Suprapubic skin (tissue), 4 donors: Measurements from ENCODE around the gene CNOT3.

Experiments
- POLR2A ChIP-seq, 2 donors: fragments of 450-650 bp; IDR thresholded peaks; one replicate each; pipeline ENCODE4 v1.6.1; 2017; ENCODE audit warnings: antibody characterized with exemption in 2 of 2, mild to moderate bottlenecking in 2 of 2, moderate library complexity in 2 of 2
- POLR2AphosphoS5 ChIP-seq, 3 donors: sonication (generic); formaldehyde crosslinking; IDR thresholded peaks; one replicate each; pipeline ENCODE4 v1.6.1; 2017; ENCODE audit warnings: antibody characterized with exemption in 3 of 3
- TF ChIP-seq, protein P1 (sequence below), 2 donors: fragments of 200-600 bp in 1 of 2; fragments of 450-650 bp in 1 of 2; sonication (generic) in 1 of 2; IDR thresholded peaks; one replicate each; pipeline ENCODE4 v1.5.1; 2016 to 2019; ENCODE audit warnings: antibody characterized with exemption in 2 of 2, mild to moderate bottlenecking in 1 of 2, moderate library complexity in 1 of 2

DNA sequence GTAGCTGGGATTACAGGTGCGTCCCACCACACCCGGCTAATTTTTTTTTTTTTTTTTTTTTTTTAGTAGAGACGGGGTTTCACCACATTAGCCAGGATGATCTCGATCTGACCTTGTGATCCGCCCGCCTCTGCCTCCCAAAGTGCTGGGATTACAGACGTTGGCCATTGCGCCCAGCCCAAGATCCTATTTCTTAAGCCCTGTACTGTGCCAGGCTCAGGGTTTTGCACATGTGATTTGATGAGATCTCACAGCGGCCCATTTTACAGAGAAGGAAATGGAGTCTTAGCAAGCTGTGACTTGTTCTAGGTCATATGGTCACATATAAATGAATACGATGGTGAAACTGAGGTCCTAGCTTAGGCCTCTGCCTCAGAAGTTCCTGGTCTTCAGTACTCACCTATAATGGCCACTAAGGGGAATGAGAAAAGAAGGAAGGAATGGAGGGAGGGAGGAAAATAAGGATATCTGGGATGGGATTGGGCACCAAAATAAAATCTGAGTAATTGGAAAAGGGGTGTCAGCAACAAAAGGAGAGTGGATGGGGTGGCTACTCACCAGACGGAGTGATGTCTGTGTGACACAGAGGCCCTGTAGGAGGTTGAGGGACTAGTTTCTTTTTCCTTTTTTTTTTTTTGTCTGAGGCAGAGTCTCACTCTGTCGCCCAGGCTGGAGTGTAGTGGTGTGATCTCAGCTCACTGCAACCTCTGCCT lies 38.2 kb upstream of the CNOT3 start:
- TF ChIP-seq, protein P1, sequence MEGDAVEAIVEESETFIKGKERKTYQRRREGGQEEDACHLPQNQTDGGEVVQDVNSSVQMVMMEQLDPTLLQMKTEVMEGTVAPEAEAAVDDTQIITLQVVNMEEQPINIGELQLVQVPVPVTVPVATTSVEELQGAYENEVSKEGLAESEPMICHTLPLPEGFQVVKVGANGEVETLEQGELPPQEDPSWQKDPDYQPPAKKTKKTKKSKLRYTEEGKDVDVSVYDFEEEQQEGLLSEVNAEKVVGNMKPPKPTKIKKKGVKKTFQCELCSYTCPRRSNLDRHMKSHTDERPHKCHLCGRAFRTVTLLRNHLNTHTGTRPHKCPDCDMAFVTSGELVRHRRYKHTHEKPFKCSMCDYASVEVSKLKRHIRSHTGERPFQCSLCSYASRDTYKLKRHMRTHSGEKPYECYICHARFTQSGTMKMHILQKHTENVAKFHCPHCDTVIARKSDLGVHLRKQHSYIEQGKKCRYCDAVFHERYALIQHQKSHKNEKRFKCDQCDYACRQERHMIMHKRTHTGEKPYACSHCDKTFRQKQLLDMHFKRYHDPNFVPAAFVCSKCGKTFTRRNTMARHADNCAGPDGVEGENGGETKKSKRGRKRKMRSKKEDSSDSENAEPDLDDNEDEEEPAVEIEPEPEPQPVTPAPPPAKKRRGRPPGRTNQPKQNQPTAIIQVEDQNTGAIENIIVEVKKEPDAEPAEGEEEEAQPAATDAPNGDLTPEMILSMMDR (IDR thresholded peaks at IDR 0.05): no peak
- TF ChIP-seq POLR2A (IDR thresholded peaks at IDR 0.05): no peak
- no peak for TF ChIP-seq POLR2AphosphoS5 (IDR thresholded peaks at IDR 0.05)
